HEK293 (cell line): Measurements from ENCODE around the gene RASA3.

Experiments used
- CTCF ChIP-seq: fragments of 450-650 bp; formaldehyde crosslinking; IDR thresholded peaks from 2 replicates; pipeline ENCODE4 v1.5.1; 2016; ENCODE audit warnings: missing biosample characterization, missing genetic modification characterization
- KLF10 ChIP-seq: fragments of 450-650 bp; IDR thresholded peaks from 2 replicates; pipeline ENCODE4 v1.5.1; 2018; ENCODE audit warnings: missing biosample characterization, mild to moderate bottlenecking, missing genetic modification characterization
- OVOL3 ChIP-seq: fragments of 450-650 bp; formaldehyde crosslinking; IDR thresholded peaks from 2 replicates; pipeline ENCODE4 v1.5.1; 2016; ENCODE audit warnings: missing biosample characterization, missing genetic modification characterization
- TSHZ1 ChIP-seq: fragments of 450-650 bp; formaldehyde crosslinking; IDR thresholded peaks from 2 replicates; pipeline ENCODE4 v1.5.1; 2016; ENCODE audit warnings: missing biosample characterization, missing genetic modification characterization, borderline replicate concordance
- ZBTB8A ChIP-seq: fragments of 450-650 bp; formaldehyde crosslinking; IDR thresholded peaks from 2 replicates; pipeline ENCODE4 v1.5.1; 2016; ENCODE audit warnings: missing biosample characterization, missing genetic modification characterization
- ZFP37 ChIP-seq: fragments of 450-650 bp; formaldehyde crosslinking; IDR thresholded peaks from 2 replicates; pipeline ENCODE4 v1.5.1; 2016; ENCODE audit warnings: missing biosample characterization, missing genetic modification characterization
- ZNF121 ChIP-seq: fragments of 450-650 bp; formaldehyde crosslinking; IDR thresholded peaks from 2 replicates; pipeline ENCODE4 v1.5.1; 2016; ENCODE audit warnings: missing biosample characterization, missing genetic modification characterization
- ZNF24 ChIP-seq: fragments of 450-650 bp; formaldehyde crosslinking; IDR thresholded peaks from 2 replicates; pipeline ENCODE4 v1.5.1; 2016; ENCODE audit warnings: missing biosample characterization, missing genetic modification characterization
- ZNF292 ChIP-seq: fragments of 450-650 bp; formaldehyde crosslinking; IDR thresholded peaks from 2 replicates; pipeline ENCODE4 v1.5.1; 2016; ENCODE audit warnings: low read depth, missing biosample characterization, missing genetic modification characterization, borderline replicate concordance
- ZNF704 ChIP-seq: fragments of 450-650 bp; formaldehyde crosslinking; IDR thresholded peaks from 2 replicates; pipeline ENCODE4 v1.5.1; 2016; ENCODE audit warnings: missing biosample characterization, missing genetic modification characterization
- ZNF76 ChIP-seq: fragments of 450-650 bp; formaldehyde crosslinking; IDR thresholded peaks from 2 replicates; pipeline ENCODE4; 2016; ENCODE audit warnings: low read depth, missing biosample characterization, missing genetic modification characterization, borderline replicate concordance

- TF ChIP-seq KLF10 (tag by site-specific recombination) (no peak), ZFP37 (tag by site-specific recombination) (no peak), ZNF121 (no peak), CTCF (tag by site-specific recombination) (no peak), OVOL3 (tag by site-specific recombination) (no peak), TSHZ1 (tag by site-specific recombination) (no peak), ZNF292 (tag by site-specific recombination) (no peak), ZNF76 (no peak), ZBTB8A (tag by site-specific recombination) (no peak), ZNF24 (tag by site-specific recombination) (no peak), ZNF704 (no peak)
These were observed 137.3 kb downstream of the RASA3 start for GRCh38 chr13:113995051-113995601.
